DOHH2 (cell line): Measurements from ENCODE around the gene MLST8.

Source experiments
- EZH2phosphoT487 ChIP-seq: fragments of 200-600 bp; sonication (generic); IDR thresholded peaks from 2 replicates; pipeline ENCODE4 v1.6.1; 2017; ENCODE audit warnings: borderline replicate concordance, mild to moderate bottlenecking, antibody characterized with exemption, low read length, moderate library complexity, mixed read lengths
- TF ChIP-seq, protein P1 (sequence below): fragments of 200-600 bp; sonication (generic); IDR thresholded peaks from one replicate; pipeline ENCODE4 v1.5.1; 2014; ENCODE audit warnings: antibody characterized with exemption, mild to moderate bottlenecking, low read depth, low read length; ENCODE audit not compliant: poor library complexity, severe bottlenecking

DNA sequence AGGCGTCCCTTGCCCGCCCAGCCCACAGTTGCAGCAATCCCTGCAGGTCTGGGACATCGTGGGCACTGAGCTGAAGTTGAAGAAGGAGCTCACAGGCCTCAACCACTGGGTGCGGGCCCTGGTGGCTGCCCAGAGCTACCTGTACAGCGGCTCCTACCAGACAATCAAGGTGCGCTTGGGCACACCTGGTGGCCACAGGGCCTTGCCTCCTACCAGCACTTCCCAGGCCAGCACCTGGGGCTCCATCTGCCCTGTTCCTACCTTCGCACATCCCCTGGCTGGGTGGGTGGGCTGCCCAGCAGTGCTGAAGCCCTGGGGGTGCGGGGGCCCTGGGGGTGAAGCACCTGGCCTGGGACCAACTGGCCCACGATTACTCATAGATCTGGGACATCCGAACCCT is 29.8 kb upstream of the MLST8 start:
- TF ChIP-seq, protein P1, sequence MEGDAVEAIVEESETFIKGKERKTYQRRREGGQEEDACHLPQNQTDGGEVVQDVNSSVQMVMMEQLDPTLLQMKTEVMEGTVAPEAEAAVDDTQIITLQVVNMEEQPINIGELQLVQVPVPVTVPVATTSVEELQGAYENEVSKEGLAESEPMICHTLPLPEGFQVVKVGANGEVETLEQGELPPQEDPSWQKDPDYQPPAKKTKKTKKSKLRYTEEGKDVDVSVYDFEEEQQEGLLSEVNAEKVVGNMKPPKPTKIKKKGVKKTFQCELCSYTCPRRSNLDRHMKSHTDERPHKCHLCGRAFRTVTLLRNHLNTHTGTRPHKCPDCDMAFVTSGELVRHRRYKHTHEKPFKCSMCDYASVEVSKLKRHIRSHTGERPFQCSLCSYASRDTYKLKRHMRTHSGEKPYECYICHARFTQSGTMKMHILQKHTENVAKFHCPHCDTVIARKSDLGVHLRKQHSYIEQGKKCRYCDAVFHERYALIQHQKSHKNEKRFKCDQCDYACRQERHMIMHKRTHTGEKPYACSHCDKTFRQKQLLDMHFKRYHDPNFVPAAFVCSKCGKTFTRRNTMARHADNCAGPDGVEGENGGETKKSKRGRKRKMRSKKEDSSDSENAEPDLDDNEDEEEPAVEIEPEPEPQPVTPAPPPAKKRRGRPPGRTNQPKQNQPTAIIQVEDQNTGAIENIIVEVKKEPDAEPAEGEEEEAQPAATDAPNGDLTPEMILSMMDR: no peak
- no peak for TF ChIP-seq EZH2phosphoT487
